H1 (cell line): ENCODE results near the gene WDCP. TPM values are rescaled to one million over a fixed set of nuclear protein-coding genes. Genes with fewer than 3 reads are reported as not detected.

ENCODE experiments used
- BRCA1 ChIP-seq: IDR thresholded peaks from 2 replicates; pipeline ENCODE4 v1.6.1; 2012; ENCODE audit warnings: low read depth, low read length, improper control_type of control experiment
- CBX5 ChIP-seq: fragments of 300-800, 300-1000 bp; sonication (generic); IDR thresholded peaks from 2 replicates; pipeline ENCODE4 v1.7.1; 2016; ENCODE audit warnings: antibody characterized with exemption, low read length, low read depth
- KDM4A ChIP-seq: IDR thresholded peaks from one replicate; pipeline ENCODE4 v1.7.1; 2012; ENCODE audit warnings: low read depth, mild to moderate bottlenecking, moderate library complexity, low read length, inconsistent platforms; ENCODE audit not compliant: severe bottlenecking
- KDM5A ChIP-seq: fragments of 200-600 bp; IDR thresholded peaks from 2 replicates; pipeline ENCODE4 v1.7.1; 2012; ENCODE audit warnings: mild to moderate bottlenecking, low read length, inconsistent platforms, mixed read lengths
- polyA plus RNA-seq, 7 experiments: library from polyadenylated mRNA; depleted of rRNA in 3 of 7; stranded (reverse) in 5 of 7; unstranded in 2 of 7; fragments of >200 nt in 5 of 7; fragments of 200-250 nt in 2 of 7; gene quantifications; 1 replicate in 5 of 7; 2 replicates in 1 of 7; 4 replicates in 1 of 7; pipeline versions ENCODE4 v1.2.1 to v1.2.3, GENCODE V29; 2011 to 2013; ENCODE audit warnings: missing spikeins in 2 of 7, mixed read lengths in 2 of 7
- total RNA-seq: library from RNA; stranded (reverse); fragmentation: NEBNext Ultra II Directional; extraction: Animal tissue kit (Norgen Biotek cat#: 25700); gene quantifications from 2 replicates; pipeline ENCODE4 v1.2.1, GENCODE V29; 2021

The WDCP gene
- total and polyA plus RNA-seq, 2 of the 8 experiments (the other 6 are each of a cell fraction or from before 2014, with no cell fraction given): 19.2 to 40.1 TPM

GRCh38 chr2:23993736-23994269 lies 53.4 kb downstream of the WDCP start (continued):
- TF ChIP-seq BRCA1 (no peak), KDM5A (no peak), KDM4A (no peak), CBX5 (no peak)
